Nephron progenitor cell (in vitro differentiated cells): ENCODE data around the gene SETD1A.
"Not testable (repeated sequence)": the region's sequence is repeated elsewhere in the genome, so short reads cannot be mapped to it uniquely, and the experiment has no call there.

ENCODE experiments used
- DNase-seq: peaks from one replicate; pipeline ENCODE4 v3.0.0; 2021
- H3K27ac Mint-ChIP-seq: 2 replicates; pipeline ENCODE4 v1.8.0; 2021; ENCODE audit warnings: mild to moderate bottlenecking, moderate library complexity, mixed read lengths
- H3K27me3 Mint-ChIP-seq: 2 replicates; pipeline ENCODE4 v1.8.0; 2021; ENCODE audit warnings: mild to moderate bottlenecking, low read depth, mixed read lengths; ENCODE audit not compliant: poor library complexity
- H3K36me3 Mint-ChIP-seq: 2 replicates; pipeline ENCODE4 v1.8.0; 2021; ENCODE audit warnings: low read depth, mixed read lengths
- H3K4me1 Mint-ChIP-seq: 2 replicates; pipeline ENCODE4 v1.8.0; 2021; ENCODE audit warnings: mixed read lengths
- H3K4me3 Mint-ChIP-seq: 2 replicates; pipeline ENCODE4 v1.8.0; 2021; ENCODE audit warnings: mild to moderate bottlenecking, moderate library complexity, mixed read lengths
- H3K9me3 Mint-ChIP-seq: 2 replicates; pipeline ENCODE4 v1.8.0; 2021; ENCODE audit warnings: mild to moderate bottlenecking, moderate library complexity, mixed read lengths
- CTCF ChIP-seq: fragments of 200-600 bp; sonication (generic); IDR thresholded peaks from 2 replicates; pipeline ENCODE4 v1.5.0; 2021; ENCODE audit warnings: antibody characterized with exemption

The SETD1A gene

GRCh38 chr16:30931068-30931650 is 26.4 kb upstream of the SETD1A start:
- no peak for DNase-seq
- Mint-ChIP-seq H3K36me3 (peaks cover 39% of the 10 kb centered on the region), H3K4me1 (peaks cover 12% of the 10 kb centered on the region), H3K27ac (no peak overlapping the region), H3K27me3 (peaks cover 2% of the 10 kb centered on the region), H3K9me3 (no peaks in the 10 kb centered on the region), H3K4me3 (no peak overlapping the region)
- TF ChIP-seq CTCF, result no peak

GRCh38 chr16:30934827-30935557 is 22.6 kb upstream of the SETD1A start:
- DNase-seq, result peak; percentile 52
- Mint-ChIP-seq H3K36me3 (peaks cover 61% of the 10 kb centered on the region), H3K27ac (peak overlapping the region; percentile 77), H3K4me1 (peaks cover 5% of the 10 kb centered on the region), H3K4me3 (no peak overlapping the region), H3K27me3 (peaks cover 2% of the 10 kb centered on the region), H3K9me3 (no peaks in the 10 kb centered on the region)
- TF ChIP-seq CTCF, result peak; percentile 45

- Mint-ChIP-seq H3K4me1 (peaks cover 15% of the 10 kb centered on the region), H3K36me3 (peaks cover 68% of the 10 kb centered on the region), H3K27ac (peak overlapping the region; percentile 96), H3K9me3 (no peaks in the 10 kb centered on the region), H3K4me3 (no peak overlapping the region), H3K27me3 (peaks cover 2% of the 10 kb centered on the region)
- no peak for DNase-seq
- TF ChIP-seq CTCF, result no peak
Observed at GRCh38 chr16:30937692-30938091, 19.9 kb upstream of the SETD1A start.

- H3K9me3 Mint-ChIP-seq, H3K27me3 Mint-ChIP-seq, DNase-seq, H3K4me3 Mint-ChIP-seq: not testable (repeated sequence)
- Mint-ChIP-seq H3K4me1 (peaks cover 15% of the 10 kb centered on the region), H3K36me3 (peaks cover 81% of the 10 kb centered on the region), H3K27ac (peak overlapping the region; percentile 71)
Observed at GRCh38 chr16:30939571-30939970, 18.0 kb upstream of the SETD1A start.

- Mint-ChIP-seq H3K36me3 (peaks cover 83% of the 10 kb centered on the region), H3K4me1 (peaks cover 26% of the 10 kb centered on the region), H3K27ac (peak overlapping the region; percentile 55), H3K4me3 (no peak overlapping the region), H3K27me3 (peaks cover 3% of the 10 kb centered on the region), H3K9me3 (no peaks in the 10 kb centered on the region)
- TF ChIP-seq CTCF, result peak; percentile 80
- DNase-seq, result peak; percentile 76
Observed at GRCh38 chr16:30941600-30942425, 15.7 kb upstream of the SETD1A start.

- Mint-ChIP-seq H3K27me3 (peaks cover 3% of the 10 kb centered on the region), H3K27ac (no peak overlapping the region), H3K4me3 (no peak overlapping the region), H3K9me3 (no peaks in the 10 kb centered on the region), H3K36me3 (peaks cover 77% of the 10 kb centered on the region), H3K4me1 (peaks cover 32% of the 10 kb centered on the region)
- TF ChIP-seq CTCF, result no peak
- no peak for DNase-seq
Observed at GRCh38 chr16:30942426-30942806, 15.1 kb upstream of the SETD1A start.
